ENCODE data around the gene TTBK2. TPM values are rescaled to one million over a fixed set of nuclear protein-coding genes. Genes with fewer than 3 reads are reported as not detected.

TTBK2 gene
- total and polyA plus RNA-seq, 2 donors (not counting 1 experiment from before 2014, with no cell fraction given), result 4.3 to 39.6 TPM

DNA sequence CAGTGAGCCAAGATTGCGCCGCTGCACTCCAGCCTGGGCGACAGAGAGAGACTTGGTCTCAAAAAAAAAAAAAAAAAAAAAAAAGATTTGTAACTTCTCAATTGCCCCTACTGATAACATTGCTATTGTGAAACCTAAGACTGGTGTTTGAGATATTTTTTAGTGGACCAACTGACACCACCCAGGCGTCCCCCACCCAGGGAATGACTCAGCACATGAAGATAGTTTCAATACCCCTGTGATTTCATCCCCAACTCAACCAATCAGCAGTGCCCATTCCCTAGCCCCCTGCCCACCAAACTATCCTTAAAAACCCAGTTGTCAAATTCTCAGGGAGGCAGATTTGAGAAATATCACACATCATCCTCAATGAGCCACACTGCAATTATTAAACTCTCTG is 76.9 kb downstream of the TTBK2 start:
- WGBS (ENCODE audit: insufficient coverage), result 83% methylated on average over 1 of the region's 4 CpGs
- CTCF ChIA-PET, result no interaction called here
- intact Hi-C loops (cut with micrococcal nuclease), result no loop called here

DNA sequence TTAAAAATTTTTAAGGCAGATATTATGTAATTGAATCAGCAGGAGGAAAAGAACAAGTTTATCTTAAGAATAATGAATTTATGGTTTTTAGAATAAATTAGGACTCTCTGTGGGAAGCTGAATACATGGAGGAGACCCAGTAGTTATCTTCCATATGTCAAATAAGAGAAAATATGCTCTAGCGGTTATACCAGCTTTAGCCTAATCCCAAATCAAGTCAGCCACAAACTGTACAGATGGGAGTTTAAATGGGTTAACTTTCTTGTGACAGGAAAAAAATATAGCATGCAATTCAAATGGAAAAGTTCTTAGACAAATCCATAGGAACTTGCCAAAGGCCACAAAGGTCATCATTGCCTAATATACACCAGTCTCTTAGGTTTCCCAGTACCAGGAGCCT is 84.3 kb downstream of the TTBK2 start:
- no peaks in the 10 kb centered on the region for H3K9me3 Mint-ChIP-seq (ENCODE audit: insufficient read depth)
- Histone ChIP-seq H4K20me1 (ENCODE audit: control insufficient read depth, insufficient read depth, low read length, poor library complexity, severe bottlenecking) (no peaks in the 10 kb centered on the region), H3K79me2 (ENCODE audit: control insufficient read depth, insufficient read depth, low read length) (no peaks in the 10 kb centered on the region), H3K27me3 (replicated peaks in 1 of 4; ENCODE audit: control extremely low read depth in 1 of 4, control insufficient read depth in 3 of 4, insufficient read depth in 4 of 4, low read length in 3 of 4) (no peaks in the 10 kb centered on the region), H3K4me3 (ENCODE audit: control extremely low read depth in 1 of 5, extremely low read depth in 1 of 5, insufficient read depth in 1 of 5, low read depth in 2 of 5, low read length in 4 of 5) (no peak overlapping the region), H3K27ac (ENCODE audit: low read length in 2 of 2) (no peak overlapping the region), H3K4me2 (replicated peaks; ENCODE audit: low read depth, low read length, poor library complexity, severe bottlenecking) (no peak overlapping the region), H2AFZ (ENCODE audit: insufficient read depth, low read depth, low read length, poor library complexity, severe bottlenecking) (no peak overlapping the region), H3K4me1 (ENCODE audit: control insufficient read depth in 2 of 2, insufficient read depth in 2 of 2, low read length in 2 of 2) (no peaks in the 10 kb centered on the region), H3K36me3 (replicated peaks in 1 of 2; ENCODE audit: control extremely low read depth in 1 of 2, control insufficient read depth in 1 of 2, extremely low read depth in 1 of 2, insufficient read depth in 2 of 2, low read length in 1 of 2) (peaks cover 0 to 9% of the 10 kb centered on the region in 2 experiments), H3K9ac (ENCODE audit: low read length) (no peak overlapping the region), H3K9me3 (ENCODE audit: control extremely low read depth in 1 of 3, control insufficient read depth in 2 of 3, insufficient read depth in 1 of 3, low read length in 2 of 3) (no peaks in the 10 kb centered on the region)
- intact Hi-C loops (cut with micrococcal nuclease), result no loop called here
- H3K27ac Mint-ChIP-seq, result no peak overlapping the region
- CTCF ChIA-PET, result interaction anchor here (0.6 kb wide), 1 partner anchor 198 kb away, joined by 3 read pairs; no protein-coding TSS in a partner anchor
- WGBS (ENCODE audit: insufficient coverage), result no CpG with 5 or more reads among the region's 1 CpG
- no peak for TF ChIP-seq EZH2 (IDR thresholded peaks at IDR 0.05; ENCODE audit: borderline replicate concordance, insufficient read depth, low read depth, low read length, poor library complexity, severe bottlenecking)
- TF ChIP-seq, protein P1, sequence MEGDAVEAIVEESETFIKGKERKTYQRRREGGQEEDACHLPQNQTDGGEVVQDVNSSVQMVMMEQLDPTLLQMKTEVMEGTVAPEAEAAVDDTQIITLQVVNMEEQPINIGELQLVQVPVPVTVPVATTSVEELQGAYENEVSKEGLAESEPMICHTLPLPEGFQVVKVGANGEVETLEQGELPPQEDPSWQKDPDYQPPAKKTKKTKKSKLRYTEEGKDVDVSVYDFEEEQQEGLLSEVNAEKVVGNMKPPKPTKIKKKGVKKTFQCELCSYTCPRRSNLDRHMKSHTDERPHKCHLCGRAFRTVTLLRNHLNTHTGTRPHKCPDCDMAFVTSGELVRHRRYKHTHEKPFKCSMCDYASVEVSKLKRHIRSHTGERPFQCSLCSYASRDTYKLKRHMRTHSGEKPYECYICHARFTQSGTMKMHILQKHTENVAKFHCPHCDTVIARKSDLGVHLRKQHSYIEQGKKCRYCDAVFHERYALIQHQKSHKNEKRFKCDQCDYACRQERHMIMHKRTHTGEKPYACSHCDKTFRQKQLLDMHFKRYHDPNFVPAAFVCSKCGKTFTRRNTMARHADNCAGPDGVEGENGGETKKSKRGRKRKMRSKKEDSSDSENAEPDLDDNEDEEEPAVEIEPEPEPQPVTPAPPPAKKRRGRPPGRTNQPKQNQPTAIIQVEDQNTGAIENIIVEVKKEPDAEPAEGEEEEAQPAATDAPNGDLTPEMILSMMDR (IDR thresholded peaks at IDR 0.05), result no peak
- no peaks in the 10 kb centered on the region for H3K27me3 Mint-ChIP-seq
- no peak overlapping the region for H3K4me3 Mint-ChIP-seq
- ATAC-seq (ENCODE audit: low read depth), result no peak
- H3K4me1 Mint-ChIP-seq, result no peaks in the 10 kb centered on the region
- no peak for DNase-seq
- POLR2A ChIA-PET, result no interaction called here

More for the DNA sequence above, 76.9 kb downstream of the TTBK2 start:
- no peak for ATAC-seq (ENCODE audit: low read depth)
- H3K4me2 ChIP-seq (replicated peaks; ENCODE audit: low read depth, low read length, poor library complexity, severe bottlenecking), result no peak overlapping the region
- POLR2A ChIA-PET, result no interaction called here
- H3K27ac ChIP-seq (ENCODE audit: low read length in 2 of 2), result no peak overlapping the region
- DNase-seq, result no peak
- Mint-ChIP-seq H3K9me3 (ENCODE audit: insufficient read depth) (no peaks in the 10 kb centered on the region), H3K4me3 (no peak overlapping the region), H3K4me1 (no peaks in the 10 kb centered on the region), H3K27me3 (no peaks in the 10 kb centered on the region), H3K27ac (no peak overlapping the region)
- H3K4me1 ChIP-seq (ENCODE audit: control insufficient read depth in 2 of 2, insufficient read depth in 2 of 2, low read length in 2 of 2), result no peaks in the 10 kb centered on the region
- no peak overlapping the region for H3K4me3 ChIP-seq (ENCODE audit: control extremely low read depth in 1 of 5, extremely low read depth in 1 of 5, insufficient read depth in 1 of 5, low read depth in 2 of 5, low read length in 4 of 5)
- no peak for TF ChIP-seq EZH2 (IDR thresholded peaks at IDR 0.05; ENCODE audit: borderline replicate concordance, insufficient read depth, low read depth, low read length, poor library complexity, severe bottlenecking)
- TF ChIP-seq, protein P1 (IDR thresholded peaks at IDR 0.05), result no peak
- peaks cover 0 to 9% of the 10 kb centered on the region in 2 experiments for H3K36me3 ChIP-seq (replicated peaks in 1 of 2; ENCODE audit: control extremely low read depth in 1 of 2, control insufficient read depth in 1 of 2, extremely low read depth in 1 of 2, insufficient read depth in 2 of 2, low read length in 1 of 2)
- H3K9ac ChIP-seq (ENCODE audit: low read length), result no peak overlapping the region
- H3K27me3 ChIP-seq (replicated peaks in 1 of 4; ENCODE audit: control extremely low read depth in 1 of 4, control insufficient read depth in 3 of 4, insufficient read depth in 4 of 4, low read length in 3 of 4), result no peaks in the 10 kb centered on the region
- no peaks in the 10 kb centered on the region for H4K20me1 ChIP-seq (ENCODE audit: control insufficient read depth, insufficient read depth, low read length, poor library complexity, severe bottlenecking)
- H3K9me3 ChIP-seq (ENCODE audit: control extremely low read depth in 1 of 3, control insufficient read depth in 2 of 3, insufficient read depth in 1 of 3, low read length in 2 of 3), result peaks cover 0 to 10% (median 5%) of the 10 kb centered on the region in 3 donors
- H3K79me2 ChIP-seq (ENCODE audit: control insufficient read depth, insufficient read depth, low read length), result no peaks in the 10 kb centered on the region
- H2AFZ ChIP-seq (ENCODE audit: insufficient read depth, low read depth, low read length, poor library complexity, severe bottlenecking), result no peak overlapping the region

Measured in B cell (primary cell).